Caki2 (cell line): ENCODE results near the gene TPK1. TPM values are rescaled to one million over a fixed set of nuclear protein-coding genes. Genes with fewer than 3 reads are reported as not detected.
A peak's percentile ranks its signal among the peaks of the same experiment; 100 is the strongest.

ENCODE experiments used
- DNase-seq: peaks from one replicate; pipeline ENCODE4 v3.0.0-alpha.2; 2015; ENCODE audit warnings: low read depth
- in situ Hi-C: cut with HindIII; loops from 2 replicates; pipeline ENCODE4 v1.10.0; 2016; ENCODE audit warnings: low sequenced_read_pairs, low pct_unique_long_range_greater_than_20kb, mixed read lengths
- total RNA-seq: library from RNA; depleted of rRNA; stranded (reverse); fragments of >200 nt; shearing (Covaris generic); gene quantifications from 2 replicates; pipeline ENCODE4 v1.2.3, GENCODE V29; 2014; ENCODE audit warnings: low replicate concordance; rRNA removed

The TPK1 gene
- total RNA-seq, result 31.0 and 37.9 TPM in 2 replicates

DNA sequence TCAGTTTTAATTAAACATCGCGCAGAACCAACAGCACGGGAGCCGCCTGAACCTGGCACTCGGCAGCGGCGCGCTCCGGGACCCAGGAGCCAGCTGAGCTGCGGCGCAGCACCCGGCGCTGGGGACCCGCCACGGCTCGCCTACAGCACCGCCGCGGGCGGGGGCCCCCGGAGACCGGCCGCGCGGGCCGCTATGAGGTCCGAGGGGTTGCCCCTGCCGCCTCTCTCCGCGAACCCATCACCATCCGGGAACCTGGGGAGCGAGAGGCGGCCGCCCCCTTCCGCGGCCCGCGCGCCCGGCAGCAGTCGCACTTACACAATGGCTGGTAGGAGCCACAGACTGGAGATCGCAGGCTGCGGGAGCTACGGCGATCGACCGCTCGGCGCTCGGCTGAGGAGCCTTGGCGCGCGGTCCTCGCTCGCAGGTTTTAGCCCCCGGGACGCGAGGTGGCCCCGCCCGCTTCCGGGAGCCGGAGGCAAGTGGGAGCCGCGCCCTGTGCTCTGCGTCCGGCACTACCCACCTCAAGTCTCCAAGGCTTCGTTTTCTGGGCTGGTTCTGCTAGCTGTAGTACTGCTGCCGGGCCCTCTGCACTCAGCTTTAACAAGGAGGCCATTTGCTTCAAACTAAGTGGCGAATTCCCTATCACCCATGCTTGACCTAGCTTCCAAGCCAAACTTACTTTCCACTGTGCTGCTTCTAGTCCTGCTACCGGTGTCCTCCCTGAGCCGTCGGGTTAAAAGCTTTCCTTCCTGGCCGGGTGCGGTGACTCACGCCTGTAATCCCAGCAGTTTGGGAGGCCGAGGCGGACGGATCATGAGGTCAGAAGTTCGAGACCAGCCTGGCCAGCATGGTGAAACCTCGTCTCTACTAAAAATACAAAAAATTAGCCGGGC, at the start of gene TPK1:
TSS of gene TPK1 (minus strand) at position 402 of the 893 bp plus-strand sequence. CDS start 451 bp downstream, outside the sequence.
- peak; percentile 95 for DNase-seq
- in situ Hi-C loops, result no loop called here

DNA sequence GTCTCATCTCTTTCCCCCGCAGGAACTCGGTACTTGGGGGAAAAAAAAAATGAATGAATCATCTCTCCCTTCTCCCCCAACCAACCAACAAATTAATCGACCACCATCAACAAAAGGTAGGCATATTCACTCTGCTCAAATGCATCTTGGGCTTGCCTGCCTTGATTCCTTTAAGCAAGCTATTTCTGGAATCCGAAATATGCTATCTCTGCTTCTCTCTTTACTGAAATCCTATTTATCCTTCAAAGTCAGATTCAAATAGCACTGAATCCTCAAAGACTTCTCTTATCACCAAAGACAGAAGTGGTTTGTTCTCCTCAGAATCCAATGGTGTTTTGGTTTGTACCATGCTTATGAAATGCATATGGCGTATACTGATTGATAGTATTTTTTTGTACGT, 49.6 kb upstream of the TPK1 start:
- DNase-seq, result no peak
- in situ Hi-C loops, result no loop called here

DNA sequence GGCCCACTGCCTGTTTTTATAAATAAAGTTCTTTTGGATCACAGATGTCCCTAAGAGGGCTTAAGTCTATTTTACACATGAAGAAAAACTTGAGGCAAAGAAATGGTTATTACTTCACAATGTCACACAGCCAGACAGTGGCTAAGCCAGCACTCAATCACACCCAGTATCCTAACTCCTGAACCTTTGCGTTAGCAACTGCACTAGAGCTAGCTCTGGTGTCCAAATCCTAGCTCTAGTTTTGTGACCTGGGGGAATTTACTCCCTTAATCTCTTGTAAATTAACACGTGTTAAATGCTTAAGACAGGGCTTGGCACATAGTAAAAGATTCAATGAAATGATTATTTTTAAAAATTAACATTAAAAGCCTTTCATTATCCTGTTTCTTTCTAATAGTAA, 49.0 kb upstream of the TPK1 start:
- in situ Hi-C loops, result no loop called here
- DNase-seq, result no peak

GRCh38 chr7:144873316-144873845, 37.5 kb upstream of the TPK1 start:
- in situ Hi-C loops, result no loop called here

DNA sequence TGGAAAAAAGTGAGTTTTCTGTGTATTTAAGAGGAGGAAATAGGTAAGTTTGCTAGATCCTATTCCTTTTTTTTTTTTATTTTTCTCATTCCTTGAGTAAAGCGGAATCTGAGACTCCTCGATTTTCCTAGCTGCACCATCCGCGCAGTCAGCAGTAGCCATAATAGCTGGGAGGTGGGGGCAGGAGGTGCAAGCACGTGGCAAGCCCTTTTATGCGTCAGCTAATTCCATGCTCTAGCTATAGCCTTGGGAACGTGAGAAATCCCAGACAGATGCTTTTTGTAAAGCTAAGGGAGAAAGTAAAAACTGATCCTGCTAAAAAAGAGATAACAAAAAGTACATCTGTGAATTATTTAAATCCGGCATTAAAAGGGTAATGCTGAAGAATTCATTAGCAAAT, 33.2 kb upstream of the TPK1 start:
- no peak for DNase-seq
- in situ Hi-C loops, result no loop called here

More at GRCh38 chr7:144873316-144873845, 37.5 kb upstream of the TPK1 start:
- DNase-seq, result no peak

DNA sequence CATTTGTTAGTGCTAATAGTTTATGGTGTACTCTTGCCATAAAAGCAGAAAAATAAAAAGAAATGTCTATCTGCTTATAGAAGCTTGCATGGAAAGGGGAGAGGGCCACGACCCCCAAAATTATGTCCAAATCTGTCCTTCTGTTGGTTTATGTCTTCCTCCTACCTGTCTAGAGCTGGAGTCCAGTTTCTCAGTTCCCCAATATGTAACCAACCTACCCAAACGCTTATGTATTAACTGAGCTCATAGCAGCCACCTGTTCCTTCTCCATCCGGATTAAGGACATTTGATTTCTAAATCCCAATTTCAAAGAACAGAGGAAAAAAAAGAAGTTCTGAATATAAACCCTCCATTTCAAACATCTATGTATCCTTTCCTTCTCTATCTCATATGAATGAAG, 30.3 kb upstream of the TPK1 start:
- DNase-seq, result no peak
- in situ Hi-C loops, result no loop called here

- in situ Hi-C loops, result no loop called here
These were observed 27.4 kb upstream of the TPK1 start for GRCh38 chr7:144863320-144863647.

DNA sequence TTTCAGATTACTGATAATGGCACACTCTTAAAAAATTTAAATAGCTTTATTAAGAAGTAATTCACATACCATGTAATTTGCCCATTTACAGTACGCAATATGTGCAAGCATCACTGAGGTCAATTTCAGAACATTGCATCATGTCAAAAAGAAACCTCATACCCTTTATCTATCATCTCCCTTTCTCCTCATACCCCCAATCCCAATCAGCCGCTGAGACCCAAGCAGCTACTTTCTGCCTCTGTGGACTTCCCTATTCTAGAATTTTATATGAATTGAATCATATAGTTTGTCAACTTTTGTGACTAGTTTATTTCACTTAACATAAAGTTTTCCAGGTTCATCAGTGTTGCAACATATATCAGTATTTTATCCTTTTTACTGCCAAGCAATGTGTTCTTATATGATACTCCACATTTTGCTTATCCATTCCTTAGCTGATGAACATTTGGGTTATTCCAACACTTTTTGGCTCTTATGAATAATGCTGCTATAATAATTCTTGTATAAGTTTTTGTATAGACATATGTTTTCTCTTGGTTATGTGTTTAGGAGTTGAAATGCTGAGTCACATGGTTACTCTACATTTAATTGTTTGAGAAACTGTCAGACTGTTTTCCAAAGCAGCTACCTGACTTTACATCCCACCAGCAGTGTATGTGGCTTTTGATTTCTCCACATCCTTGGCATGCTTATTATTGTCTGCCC, 26.9 kb upstream of the TPK1 start:
- in situ Hi-C loops, result no loop called here
- no peak for DNase-seq

More at GRCh38 chr7:144863320-144863647, 27.4 kb upstream of the TPK1 start:
- DNase-seq, result no peak

GRCh38 chr7:144859739-144860138, 23.9 kb upstream of the TPK1 start:
- in situ Hi-C loops, result no loop called here
- DNase-seq, result no peak

DNA sequence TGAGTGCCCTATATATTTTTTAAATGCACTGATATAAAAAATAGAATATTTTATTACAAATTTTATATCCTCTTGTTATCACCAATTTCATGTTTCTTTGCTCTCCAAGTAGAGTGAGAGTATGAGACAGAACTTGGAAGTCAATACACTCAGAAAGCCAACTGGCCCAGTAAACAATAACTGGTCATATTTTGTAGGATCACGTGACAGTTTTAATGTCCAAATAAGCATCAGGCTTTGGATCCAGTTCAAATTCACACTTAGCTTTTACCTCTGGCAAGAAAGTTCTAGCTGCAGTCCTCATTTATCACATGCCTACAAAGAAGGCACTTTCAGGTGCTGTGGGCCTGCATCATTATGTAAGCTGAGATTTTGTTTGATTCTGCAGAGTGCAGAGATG, 21.6 kb upstream of the TPK1 start:
- in situ Hi-C loops, result no loop called here
- DNase-seq, result no peak

DNA sequence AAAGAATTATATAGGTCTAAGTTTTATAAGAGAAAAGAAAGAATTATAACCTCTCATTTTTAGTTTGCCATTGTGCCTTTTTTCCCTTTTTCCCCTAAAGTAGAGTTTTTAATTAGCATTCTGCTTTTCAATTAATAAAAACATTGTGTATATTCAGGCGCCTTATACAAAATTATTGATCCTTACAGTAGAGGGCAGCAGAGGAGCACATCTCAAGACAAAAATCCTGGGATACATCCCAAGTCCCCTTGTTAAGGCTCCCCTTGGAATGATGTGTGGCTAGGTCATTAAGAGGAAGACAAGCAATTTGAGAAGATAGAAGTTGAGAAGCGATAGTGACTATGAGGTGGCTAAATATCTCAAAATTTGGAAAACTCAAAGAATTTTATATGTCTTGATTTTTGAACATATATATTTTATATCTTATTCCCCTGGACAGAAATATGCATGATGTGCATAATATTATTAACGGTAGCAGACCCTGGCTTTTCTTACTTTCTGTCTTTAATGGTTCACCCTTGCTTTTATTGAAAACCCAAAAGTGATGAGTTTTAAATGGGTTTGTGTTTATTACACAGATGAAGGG, 19.1 kb upstream of the TPK1 start:
- in situ Hi-C loops, result no loop called here
- DNase-seq, result peak; percentile 6

GRCh38 chr7:144853542-144853941, 17.7 kb upstream of the TPK1 start:
- in situ Hi-C loops, result no loop called here

DNA sequence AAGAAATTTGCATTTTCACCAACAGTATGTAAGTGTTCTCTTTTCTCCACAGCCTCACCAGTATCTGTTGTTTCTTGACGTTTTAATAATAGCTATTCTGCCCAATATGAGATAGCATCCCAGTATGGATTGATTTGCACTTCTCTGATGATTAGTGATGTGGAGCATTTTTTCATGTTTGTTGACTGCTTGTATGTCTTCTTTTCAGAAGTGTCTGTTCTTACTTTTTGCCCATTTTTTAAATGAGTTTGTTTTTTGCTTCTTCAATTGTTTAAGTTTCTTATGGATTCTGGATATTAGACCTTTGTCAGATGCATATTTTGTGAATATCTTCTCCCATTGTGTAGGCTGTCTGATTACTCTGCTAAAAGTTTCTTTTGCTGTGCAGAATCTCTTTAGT, 12.2 kb upstream of the TPK1 start:
- DNase-seq, result no peak
- in situ Hi-C loops, result no loop called here

More at GRCh38 chr7:144853542-144853941, 17.7 kb upstream of the TPK1 start:
- no peak for DNase-seq

DNA sequence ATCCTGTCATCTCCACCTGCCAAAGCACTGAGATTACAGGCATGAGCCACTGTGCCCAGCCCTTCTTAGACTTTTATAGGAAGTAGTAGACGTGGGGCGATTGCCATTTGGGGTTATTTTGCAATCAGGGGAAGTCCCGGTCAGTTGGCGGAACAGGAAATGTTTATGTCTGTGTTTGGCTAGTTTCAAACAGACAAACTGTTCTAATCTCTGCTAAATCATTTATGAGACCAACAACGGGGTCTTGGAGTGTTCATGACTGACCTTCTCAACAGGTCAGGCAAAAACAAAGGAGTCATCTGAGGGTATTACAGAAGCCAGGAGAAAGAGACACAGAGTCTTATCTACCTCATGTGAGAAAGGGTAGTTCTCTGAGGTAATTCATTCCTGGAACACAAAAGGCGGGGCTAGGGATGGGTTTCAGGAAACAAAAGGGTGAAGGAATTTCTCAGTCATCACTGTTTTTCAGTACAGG, 6.6 kb upstream of the TPK1 start:
- DNase-seq, result peak; percentile 62
- in situ Hi-C loops, result no loop called here

- DNase-seq, result no peak
- in situ Hi-C loops, result no loop called here
These were observed 641 bp upstream of the TPK1 start for GRCh38 chr7:144836545-144836842.

DNA sequence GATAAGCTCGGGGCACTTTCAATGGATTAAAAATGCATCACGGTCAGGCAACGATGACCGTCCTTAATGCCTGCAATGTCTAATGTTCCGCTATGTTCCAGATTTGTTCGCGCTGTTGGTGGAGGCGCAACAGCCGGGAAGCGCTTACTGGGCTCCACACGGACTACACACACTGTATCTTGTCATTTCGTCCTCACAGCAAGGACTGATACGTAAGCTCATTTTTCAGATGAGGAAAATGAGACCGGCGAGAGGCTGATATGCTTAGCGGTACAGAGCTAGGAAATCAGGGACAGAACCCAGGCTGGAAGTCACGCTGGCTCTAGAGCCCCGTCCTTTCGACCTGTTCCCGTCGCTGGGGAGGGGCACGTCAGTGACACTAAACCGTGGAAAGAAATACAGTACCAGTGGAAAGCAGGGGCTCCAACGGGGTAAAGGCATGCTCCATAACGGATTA, 670 bp downstream of the TPK1 start:
- in situ Hi-C loops, result no loop called here
- DNase-seq, result peak; percentile 65

GRCh38 chr7:144834641-144835144, 1.2 kb downstream of the TPK1 start:
- in situ Hi-C loops, result no loop called here
- peak; percentile 58 for DNase-seq

DNA sequence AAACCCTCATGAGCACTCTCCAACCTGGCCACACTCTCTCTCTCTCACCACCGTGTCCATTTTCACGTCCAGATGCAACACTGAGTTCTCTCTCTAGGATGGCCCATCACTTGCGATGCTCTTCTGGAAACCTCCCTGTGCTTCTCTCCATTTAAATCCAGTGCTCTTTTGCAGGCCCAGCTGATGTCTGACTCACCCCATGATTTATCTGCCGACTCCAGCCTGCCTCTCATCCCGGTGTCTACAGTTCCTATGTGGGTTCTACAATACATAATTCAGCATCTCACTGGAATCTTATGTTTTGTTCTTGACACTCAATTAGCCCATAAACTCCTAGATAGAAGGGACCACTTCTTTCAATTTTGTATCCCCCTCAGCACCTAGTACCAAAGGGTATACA, 5.0 kb downstream of the TPK1 start:
- no peak for DNase-seq
- in situ Hi-C loops, result no loop called here
